Neural cell (in vitro differentiated cells): ENCODE data around the gene ABL2. TPM values are rescaled to one million over a fixed set of nuclear protein-coding genes. Genes with fewer than 3 reads are reported as not detected.

Experiments
- H2AFZ ChIP-seq: fragments of 200-600, 300-800 bp; sonication (generic), shearing (Covaris generic); 2 replicates; pipeline ENCODE4 v1.6.0; 2014; ENCODE audit warnings: low read depth, mild to moderate bottlenecking, antibody characterized with exemption, low read length, moderate library complexity
- H3F3A ChIP-seq: fragments of 200-600 bp; shearing (Covaris generic); 2 replicates; pipeline ENCODE4 v1.6.1; 2016; ENCODE audit warnings: mild to moderate bottlenecking, moderate library complexity, mixed read lengths, antibody characterized with exemption, low read length; ENCODE audit not compliant: insufficient read depth, poor library complexity, severe bottlenecking
- H3K27ac ChIP-seq: fragments of 200-600, 300-800 bp; sonication (generic), shearing (Covaris generic); 2 replicates; pipeline ENCODE4 v1.5.1; 2014; ENCODE audit warnings: mild to moderate bottlenecking, low read length, moderate library complexity
- H3K27me3 ChIP-seq: fragments of 300-800, 200-600 bp; sonication (generic), shearing (Covaris generic); 2 replicates; pipeline ENCODE4 v1.6.0; 2014; ENCODE audit warnings: mild to moderate bottlenecking, low read depth, low read length, moderate library complexity; ENCODE audit not compliant: insufficient read depth
- H3K36me3 ChIP-seq: fragments of 300-800, 200-600 bp; sonication (generic), shearing (Covaris generic); 2 replicates; pipeline ENCODE4 v1.5.1; 2014; ENCODE audit warnings: mild to moderate bottlenecking, antibody characterized with exemption, low read length, moderate library complexity; ENCODE audit not compliant: insufficient read depth
- H3K4me2 ChIP-seq: fragments of 300-800, 200-600 bp; sonication (generic), shearing (Covaris generic); 2 replicates; pipeline ENCODE4 v1.6.0; 2014; ENCODE audit warnings: mild to moderate bottlenecking, low read length
- H3K4me3 ChIP-seq: fragments of 300-800, 200-600 bp; sonication (generic), shearing (Covaris generic); 2 replicates; pipeline ENCODE4 v1.5.1; 2014; ENCODE audit warnings: mild to moderate bottlenecking, low read length, moderate library complexity
- H3K79me2 ChIP-seq: fragments of 200-600 bp; shearing (Covaris generic); replicated peaks from 2 replicates; pipeline ENCODE4 v1.6.0; 2014; ENCODE audit warnings: mild to moderate bottlenecking, low read length, moderate library complexity; ENCODE audit not compliant: insufficient read depth
- H3K9ac ChIP-seq: fragments of 300-800, 200-600 bp; sonication (generic), shearing (Covaris generic); 2 replicates; pipeline ENCODE4 v1.6.1; 2016; ENCODE audit warnings: mild to moderate bottlenecking, low read length, mixed read lengths
- H3K9me2 ChIP-seq: fragments of 200-600 bp; shearing (Covaris generic); 2 replicates; pipeline ENCODE4 v1.6.1; 2016; ENCODE audit warnings: mild to moderate bottlenecking, low read length, mixed read lengths; ENCODE audit not compliant: insufficient read depth
- H3K9me3 ChIP-seq: fragments of 200-600, 300-800 bp; sonication (generic), shearing (Covaris generic); 2 replicates; pipeline ENCODE4 v1.6.1; 2016; ENCODE audit warnings: mild to moderate bottlenecking, mixed run types, low read length, moderate library complexity, mixed read lengths
- H4K20me1 ChIP-seq: fragments of 200-600 bp; shearing (Covaris generic); 2 replicates; pipeline ENCODE4 v1.6.1; 2016; ENCODE audit warnings: mild to moderate bottlenecking, mixed run types; ENCODE audit not compliant: insufficient read depth
- CTCF ChIP-seq: fragments of 450-650 bp; IDR thresholded peaks from 2 replicates; pipeline ENCODE4 v1.5.1; 2014; ENCODE audit warnings: antibody characterized with exemption, mild to moderate bottlenecking, moderate library complexity; ENCODE audit not compliant: poor library complexity, severe bottlenecking
- EP300 ChIP-seq: fragments of 450-650 bp; conservative IDR thresholded peaks from 2 replicates; pipeline ENCODE4 v1.6.1; 2014; ENCODE audit warnings: antibody characterized with exemption, mild to moderate bottlenecking, moderate library complexity; ENCODE audit not compliant: poor library complexity, severe bottlenecking
- EZH2 ChIP-seq: fragments of 200-600, 300-800 bp; shearing (Covaris generic), sonication (generic); IDR thresholded peaks from 2 replicates; pipeline ENCODE4 v1.6.1; 2014; ENCODE audit warnings: antibody characterized with exemption, low read length, borderline replicate concordance, mild to moderate bottlenecking; ENCODE audit not compliant: insufficient read depth, poor library complexity, severe bottlenecking
- MXI1 ChIP-seq: fragments of 450-650 bp; conservative IDR thresholded peaks from 2 replicates; pipeline ENCODE4 v1.6.1; 2014; ENCODE audit warnings: antibody characterized with exemption, mild to moderate bottlenecking; ENCODE audit not compliant: poor library complexity, severe bottlenecking
- POLR2AphosphoS5 ChIP-seq: IDR thresholded peaks from 2 replicates; pipeline ENCODE4 v1.6.1; 2012
- RAD21 ChIP-seq: fragments of 450-650 bp; conservative IDR thresholded peaks from 2 replicates; pipeline ENCODE4 v1.6.1; 2014; ENCODE audit warnings: antibody characterized with exemption, mild to moderate bottlenecking, moderate library complexity
- REST ChIP-seq: IDR thresholded peaks from 2 replicates; pipeline ENCODE4 v1.6.1; 2012; ENCODE audit warnings: borderline replicate concordance
- SMC3 ChIP-seq: fragments of 450-650 bp; conservative IDR thresholded peaks from 2 replicates; pipeline ENCODE4 v1.6.1; 2014; ENCODE audit warnings: antibody characterized with exemption, mild to moderate bottlenecking, moderate library complexity; ENCODE audit not compliant: poor library complexity
- TAF1 ChIP-seq: IDR thresholded peaks from 2 replicates; pipeline ENCODE4 v1.6.1; 2012; ENCODE audit warnings: low read depth
- polyA plus RNA-seq: library from polyadenylated mRNA; depleted of rRNA; stranded (reverse); fragments of >200 nt; gene quantifications from 2 replicates; pipeline ENCODE4 v1.2.3, GENCODE V29; 2014

The ABL2 gene
- polyA plus RNA-seq, 1 donor from 2014 or later: 9.8 TPM

- H3K4me2 ChIP-seq: no peak overlapping the region
- no peaks in the 10 kb centered on the region for H4K20me1 ChIP-seq
- H3K27ac ChIP-seq: no peak overlapping the region
- H3K36me3 ChIP-seq: peaks cover 5% of the 10 kb centered on the region
- no peaks in the 10 kb centered on the region for H3K27me3 ChIP-seq
- no peak overlapping the region for H2AFZ ChIP-seq
- TF ChIP-seq TAF1 (no peak), POLR2AphosphoS5 (no peak), SMC3 (no peak), EP300 (no peak), MXI1 (no peak), RAD21 (no peak), REST (no peak), CTCF (no peak), EZH2 (no peak)
- no peak overlapping the region for H3K9ac ChIP-seq
- no peaks in the 10 kb centered on the region for H3K79me2 ChIP-seq
- no peaks in the 10 kb centered on the region for H3K9me2 ChIP-seq
- no peak overlapping the region for H3K4me3 ChIP-seq
- no peaks in the 10 kb centered on the region for H3K9me3 ChIP-seq
- H3F3A ChIP-seq: no peaks in the 10 kb centered on the region
Measured at GRCh38 chr1:179107706-179108629, 121.5 kb downstream of the ABL2 start.

- Histone ChIP-seq H3K79me2 (no peaks in the 10 kb centered on the region), H3K9me3 (no peaks in the 10 kb centered on the region), H4K20me1 (no peaks in the 10 kb centered on the region), H3K9me2 (no peaks in the 10 kb centered on the region), H3K27me3 (no peaks in the 10 kb centered on the region), H3K4me2 (no peak overlapping the region), H3K4me3 (no peak overlapping the region), H2AFZ (no peak overlapping the region), H3K36me3 (peaks cover 1% of the 10 kb centered on the region), H3K9ac (no peak overlapping the region), H3F3A (no peaks in the 10 kb centered on the region), H3K27ac (no peak overlapping the region)
- TF ChIP-seq TAF1 (no peak), POLR2AphosphoS5 (no peak), CTCF (peak; percentile 50), RAD21 (peak; percentile 38), REST (no peak), SMC3 (peak; percentile 42)
Measured at GRCh38 chr1:179105393-179105792, 124.1 kb downstream of the ABL2 start.
